Endothelial cell of umbilical vein (primary cell): ENCODE results near the gene DSCAML1. TPM values are rescaled to one million over a fixed set of nuclear protein-coding genes. Genes with fewer than 3 reads are reported as not detected.

Source experiments
- BruUV-seq: library from RNA; stranded (reverse); fragments of 400-500 nt; replicated peaks from 2 replicates; lab custom pipeline; 2021; lab: Mats Ljungman, UMichigan
- CTCF ChIA-PET: fragments of 300-600, 350-600 bp; sonication (Branson Sonifier 250); formaldehyde crosslinking; loops from one replicate; lab custom pipeline; 2021; ENCODE audit warnings: antibody characterized with exemption, inconsistent platforms; lab: Charles Lee
- POLR2A ChIA-PET: fragments of 300-600, 350-600 bp; sonication (Branson Sonifier 250); formaldehyde crosslinking; loops from one replicate; lab custom pipeline; 2021; ENCODE audit warnings: antibody characterized with exemption, inconsistent platforms; lab: Charles Lee
- DNase-seq: peaks from one replicate; pipeline ENCODE4 v3.0.0-alpha.2; 2011; ENCODE audit warnings: low read depth, low spot score
- FAIRE-seq: peaks from 2 replicates; lab custom pipeline; 2011; peaks lifted over from hg19 to GRCh38; lab: Jason Lieb, UNC
- H2AFZ ChIP-seq: 2 replicates; pipeline ENCODE4 v1.6.0; 2012; ENCODE audit warnings: low read depth, low read length, control low read depth, inconsistent platforms
- H3K27ac ChIP-seq: 2 replicates; pipeline ENCODE4 v1.5.1; 2011; ENCODE audit warnings: low read depth, mild to moderate bottlenecking, control low read depth, low read length, moderate library complexity; ENCODE audit not compliant: insufficient read depth
- H3K27me3 ChIP-seq, 2 experiments: 2 replicates each; pipeline versions ENCODE4 v1.6.0 to v1.6.1; 2011; ENCODE audit warnings: low read length in 2 of 2, mixed read lengths in 1 of 2; ENCODE audit not compliant: control insufficient read depth in 2 of 2, insufficient read depth in 2 of 2
- H3K36me3 ChIP-seq, 2 experiments: 2 replicates in 1 of 2; 3 replicates in 1 of 2; pipeline ENCODE4 v1.5.1; 2011; ENCODE audit warnings: low read length in 2 of 2, mild to moderate bottlenecking in 1 of 2, moderate library complexity in 1 of 2; ENCODE audit not compliant: control insufficient read depth in 2 of 2, insufficient read depth in 2 of 2; ENCODE audit errors: extremely low read depth in 1 of 2
- H3K4me1 ChIP-seq: 3 replicates; pipeline ENCODE4 v1.5.1; 2011; ENCODE audit warnings: mild to moderate bottlenecking, low read length; ENCODE audit not compliant: control insufficient read depth, insufficient read depth; ENCODE audit errors: extremely low read depth
- H3K4me2 ChIP-seq: 2 replicates; pipeline ENCODE4 v1.6.1; 2011; ENCODE audit warnings: low read length, control low read depth, mixed read lengths; ENCODE audit not compliant: insufficient read depth
- H3K4me3 ChIP-seq, 3 experiments: fragments of 200-600 bp in 1 of 3; sonication (generic), shearing (Covaris generic) in 1 of 3; replicated peaks in 1 of 3; 2 replicates each; pipeline ENCODE4 v1.5.1; 2011 to 2016; ENCODE audit warnings: control low read depth in 3 of 3, low read length in 3 of 3, mild to moderate bottlenecking in 2 of 3, inconsistent platforms in 1 of 3, low read depth in 1 of 3, moderate library complexity in 1 of 3; ENCODE audit not compliant: insufficient read depth in 1 of 3
- H3K79me2 ChIP-seq: 2 replicates; pipeline ENCODE4 v1.6.0; 2012; ENCODE audit warnings: low read length, inconsistent platforms; ENCODE audit not compliant: control insufficient read depth, insufficient read depth
- H3K9ac ChIP-seq: replicated peaks from 2 replicates; pipeline ENCODE3; 2011; ENCODE audit warnings: low read length, control low read depth; ENCODE audit not compliant: insufficient read depth; ENCODE audit errors: extremely low read depth
- H3K9me1 ChIP-seq: replicated peaks from 3 replicates; pipeline ENCODE4 v1.6.0; 2011; ENCODE audit warnings: mild to moderate bottlenecking, low read length; ENCODE audit not compliant: control insufficient read depth, insufficient read depth; ENCODE audit errors: extremely low read depth
- H3K9me3 ChIP-seq: replicated peaks from 2 replicates; pipeline ENCODE4 v1.5.1; 2012; ENCODE audit warnings: low read length, inconsistent platforms; ENCODE audit not compliant: control insufficient read depth, insufficient read depth
- H4K20me1 ChIP-seq: replicated peaks from 2 replicates; pipeline ENCODE3; 2011; ENCODE audit warnings: mild to moderate bottlenecking, low read length; ENCODE audit not compliant: control insufficient read depth, insufficient read depth; ENCODE audit errors: extremely low read depth
- EZH2 ChIP-seq: IDR thresholded peaks from 2 replicates; pipeline ENCODE4 v1.6.1; 2012; ENCODE audit warnings: borderline replicate concordance, low read depth, mild to moderate bottlenecking, moderate library complexity, low read length, inconsistent platforms; ENCODE audit not compliant: severe bottlenecking
- FOS ChIP-seq: IDR thresholded peaks from 2 replicates; pipeline ENCODE4 v1.6.1; 2011; ENCODE audit warnings: mild to moderate bottlenecking, low read length, moderate library complexity, borderline replicate concordance; ENCODE audit not compliant: insufficient read depth
- GATA2 ChIP-seq: IDR thresholded peaks from 2 replicates; pipeline ENCODE4 v1.7.0; 2011; ENCODE audit warnings: low read depth, mild to moderate bottlenecking, moderate library complexity, mixed read lengths, low read length; ENCODE audit not compliant: insufficient read length, insufficient read depth
- JUN ChIP-seq: IDR thresholded peaks from 2 replicates; pipeline ENCODE4 v1.6.1; 2011; ENCODE audit warnings: borderline replicate concordance, low read depth; ENCODE audit not compliant: insufficient read length, insufficient read depth
- MYC ChIP-seq: IDR thresholded peaks from one replicate; pipeline ENCODE4 v1.6.1; 2011; ENCODE audit warnings: mild to moderate bottlenecking, low read depth, low read length
- POLR2A ChIP-seq: IDR thresholded peaks from 2 replicates; pipeline ENCODE4 v1.6.1; 2012; ENCODE audit warnings: low read depth, mild to moderate bottlenecking, control low read depth, low read length
- POLR2AphosphoS5 ChIP-seq: IDR thresholded peaks from 2 replicates; pipeline ENCODE4 v1.6.1; 2012; ENCODE audit warnings: low read depth, mild to moderate bottlenecking, control low read depth, low read length, moderate library complexity; ENCODE audit not compliant: insufficient read depth
- dilution Hi-C: fragments of 300-500 bp; cut with MboI; formaldehyde crosslinking; loops from one replicate; pipeline ENCODE4 v1.15.0; 2019; ENCODE audit warnings: low sequenced_read_pairs; ENCODE audit not compliant: extremely low pct_ligation_motif_present
- intact Hi-C: fragments of 100-400 bp; cut with micrococcal nuclease; formaldehyde crosslinking; loops from one replicate; pipeline ENCODE4 v1.10.0; 2022
- polyA plus RNA-seq, 4 experiments: library from polyadenylated mRNA; depleted of rRNA in 3 of 4; stranded (reverse) in 3 of 4; unstranded in 1 of 4; fragments of >200 nt; gene quantifications; 2 replicates each; pipeline versions ENCODE4 v1.2.1 to v1.2.3, GENCODE V29; 2011 to 2012; ENCODE audit warnings: missing spikeins in 1 of 4
- total RNA-seq: library from RNA; stranded (reverse); gene quantifications from 2 replicates; pipeline ENCODE4 v1.2.3, GENCODE V29; 2021
- TF ChIP-seq, protein P1 (sequence below): IDR thresholded peaks from 2 replicates; pipeline ENCODE4 v1.6.1; 2011; ENCODE audit not compliant: insufficient read depth, insufficient read length
- TF ChIP-seq, protein P2 (sequence below), 2 donors: IDR thresholded peaks; 1 replicate in 1 of 2; 2 replicates in 1 of 2; pipeline ENCODE4 v1.5.1; 2011; ENCODE audit warnings: low read length in 2 of 2, mild to moderate bottlenecking in 2 of 2, moderate library complexity in 2 of 2, control low read depth in 1 of 2, inconsistent platforms in 1 of 2, low read depth in 1 of 2; ENCODE audit not compliant: insufficient read depth in 1 of 2; ENCODE audit errors: extremely low read depth in 1 of 2

The DSCAML1 gene
- total and polyA plus RNA-seq, 2 donors (not counting 3 experiments of a cell fraction or from before 2014, with no cell fraction given) = not detected

DNA sequence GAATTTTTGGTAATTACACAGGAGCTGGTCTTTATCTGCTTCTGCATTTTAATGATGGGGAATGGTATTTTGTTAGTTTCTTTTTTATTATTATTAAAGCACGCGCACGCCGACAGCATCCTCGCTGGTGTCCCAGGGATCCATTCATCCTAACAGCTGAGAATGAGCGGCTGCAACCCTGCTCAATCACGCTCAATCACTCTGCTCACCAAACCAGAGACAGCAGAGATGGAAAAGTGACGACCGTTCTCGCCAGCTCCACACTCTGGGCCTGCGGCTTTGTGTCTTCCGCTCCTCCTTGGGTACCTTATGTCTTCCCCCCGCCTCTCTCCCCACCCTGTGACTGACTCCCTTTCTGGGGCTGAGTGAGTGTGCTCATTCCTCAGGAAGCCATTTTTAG is 84.5 kb downstream of the DSCAML1 start:
- Histone ChIP-seq H3K4me3 (no peak overlapping the region), H3K79me2 (no peaks in the 10 kb centered on the region), H3K27ac (no peak overlapping the region), H4K20me1 (no peaks in the 10 kb centered on the region), H3K9ac (no peak overlapping the region), H3K9me3 (no peaks in the 10 kb centered on the region), H3K36me3 (no peaks in the 10 kb centered on the region), H3K9me1 (no peaks in the 10 kb centered on the region), H2AFZ (no peak overlapping the region), H3K27me3 (peaks cover 0 to 3% of the 10 kb centered on the region in 2 experiments), H3K4me1 (no peaks in the 10 kb centered on the region), H3K4me2 (no peak overlapping the region)
- intact Hi-C loops = no loop called here
- no peak for TF ChIP-seq POLR2AphosphoS5
- no peak for TF ChIP-seq EZH2
- TF ChIP-seq, protein P1, sequence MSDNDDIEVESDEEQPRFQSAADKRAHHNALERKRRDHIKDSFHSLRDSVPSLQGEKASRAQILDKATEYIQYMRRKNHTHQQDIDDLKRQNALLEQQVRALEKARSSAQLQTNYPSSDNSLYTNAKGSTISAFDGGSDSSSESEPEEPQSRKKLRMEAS = no peak
- no peak for TF ChIP-seq MYC
- no peak for TF ChIP-seq JUN
- no peak for TF ChIP-seq POLR2A
- no peak for TF ChIP-seq FOS
- TF ChIP-seq GATA2 = no peak
- TF ChIP-seq, protein P2, sequence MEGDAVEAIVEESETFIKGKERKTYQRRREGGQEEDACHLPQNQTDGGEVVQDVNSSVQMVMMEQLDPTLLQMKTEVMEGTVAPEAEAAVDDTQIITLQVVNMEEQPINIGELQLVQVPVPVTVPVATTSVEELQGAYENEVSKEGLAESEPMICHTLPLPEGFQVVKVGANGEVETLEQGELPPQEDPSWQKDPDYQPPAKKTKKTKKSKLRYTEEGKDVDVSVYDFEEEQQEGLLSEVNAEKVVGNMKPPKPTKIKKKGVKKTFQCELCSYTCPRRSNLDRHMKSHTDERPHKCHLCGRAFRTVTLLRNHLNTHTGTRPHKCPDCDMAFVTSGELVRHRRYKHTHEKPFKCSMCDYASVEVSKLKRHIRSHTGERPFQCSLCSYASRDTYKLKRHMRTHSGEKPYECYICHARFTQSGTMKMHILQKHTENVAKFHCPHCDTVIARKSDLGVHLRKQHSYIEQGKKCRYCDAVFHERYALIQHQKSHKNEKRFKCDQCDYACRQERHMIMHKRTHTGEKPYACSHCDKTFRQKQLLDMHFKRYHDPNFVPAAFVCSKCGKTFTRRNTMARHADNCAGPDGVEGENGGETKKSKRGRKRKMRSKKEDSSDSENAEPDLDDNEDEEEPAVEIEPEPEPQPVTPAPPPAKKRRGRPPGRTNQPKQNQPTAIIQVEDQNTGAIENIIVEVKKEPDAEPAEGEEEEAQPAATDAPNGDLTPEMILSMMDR (IDR thresholded peaks at IDR 0.05; ENCODE audit: extremely low read depth in 1 of 2, insufficient read depth in 1 of 2, low read depth in 1 of 2, low read length in 2 of 2) = no peak
- dilution Hi-C loops = no loop called here
- CTCF ChIA-PET = interaction anchor here (1.0 kb wide), 1 partner anchor 286 kb away, joined by 3 read pairs; no protein-coding TSS in a partner anchor
- no TSS peak for BruUV-seq
- DNase-seq = no peak
- FAIRE-seq = no peak
- POLR2A ChIA-PET = no interaction called here
